Upper lobe of right lung (tissue), 1 donor: Measurements from ENCODE around the gene NR5A2. TPM values are rescaled to one million over a fixed set of nuclear protein-coding genes. Genes with fewer than 3 reads are reported as not detected.

ENCODE experiments used
- ATAC-seq: fragments of 200-7000 bp; cut with Tn5 transposase; one replicate; pipeline ENCODE4 v1.9.1; 2020; ENCODE audit warnings: mild to moderate bottlenecking, moderate library complexity
- DNase-seq: peaks from one replicate; pipeline ENCODE4 v3.0.0-alpha.2; 2020
- H3K27ac ChIP-seq: fragments of 200-600 bp; one replicate; pipeline ENCODE4 v1.8.0; 2022
- H3K27me3 ChIP-seq: fragments of 200-600 bp; one replicate; pipeline ENCODE4 v1.8.0; 2022; ENCODE audit warnings: mild to moderate bottlenecking
- H3K36me3 ChIP-seq: fragments of 200-600 bp; one replicate; pipeline ENCODE4 v1.8.0; 2022
- H3K4me1 ChIP-seq: fragments of 200-600 bp; one replicate; pipeline ENCODE4 v1.8.0; 2022
- H3K4me3 ChIP-seq: fragments of 200-600 bp; one replicate; pipeline ENCODE4 v1.8.0; 2022; ENCODE audit warnings: mild to moderate bottlenecking
- H3K9me3 ChIP-seq: fragments of 200-600 bp; one replicate; pipeline ENCODE4 v1.8.0; 2022
- intact Hi-C: fragments of 100-400 bp; cut with DNase I; formaldehyde crosslinking; loops from one replicate; pipeline ENCODE4 v1.11.0; 2022
- total RNA-seq: library from RNA; stranded (reverse); fragmentation: NEBNext Ultra II Directional; extraction: Animal tissue kit (Norgen Biotek cat#: 25700); gene quantifications from one replicate; pipeline ENCODE4 v1.2.1, GENCODE V29; 2021
- TF ChIP-seq, protein P1 (sequence below): fragments of 200-600 bp; IDR thresholded peaks from one replicate; pipeline ENCODE4 v1.8.0; 2022; ENCODE audit warnings: antibody characterized with exemption
- donor health status: DM: no; HTN: yes; CAD: no; lungs with severe emphysema.

Gene NR5A2
- total RNA-seq, 1 donor from 2014 or later: 8.1 TPM

DNA sequence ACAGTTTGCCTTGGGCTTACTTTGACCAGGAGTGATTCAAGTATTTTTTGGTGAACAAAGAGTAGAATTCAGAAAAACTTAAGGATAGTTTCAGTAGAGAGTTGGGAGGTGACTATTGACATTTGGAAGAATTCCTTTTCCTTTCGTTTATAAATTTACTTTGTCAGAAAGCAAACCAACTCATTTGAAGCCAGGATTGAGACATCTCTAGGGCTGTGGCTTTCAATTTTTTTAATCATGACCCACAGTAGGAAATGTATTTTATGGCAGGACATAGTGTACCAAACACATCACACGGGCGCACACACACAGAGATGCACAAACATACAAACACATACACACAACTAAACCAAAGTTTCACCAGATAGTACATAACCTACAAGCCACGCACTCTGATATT is 24.1 kb downstream of the NR5A2 start:
- intact Hi-C loops: no loop called here
- Histone ChIP-seq H3K27ac (no peak overlapping the region), H3K36me3 (no peaks in the 10 kb centered on the region), H3K4me3 (no peak overlapping the region), H3K27me3 (peaks cover 17% of the 10 kb centered on the region), H3K9me3 (no peaks in the 10 kb centered on the region), H3K4me1 (no peaks in the 10 kb centered on the region)
- DNase-seq: no peak
- no peak for ATAC-seq
- TF ChIP-seq, protein P1, sequence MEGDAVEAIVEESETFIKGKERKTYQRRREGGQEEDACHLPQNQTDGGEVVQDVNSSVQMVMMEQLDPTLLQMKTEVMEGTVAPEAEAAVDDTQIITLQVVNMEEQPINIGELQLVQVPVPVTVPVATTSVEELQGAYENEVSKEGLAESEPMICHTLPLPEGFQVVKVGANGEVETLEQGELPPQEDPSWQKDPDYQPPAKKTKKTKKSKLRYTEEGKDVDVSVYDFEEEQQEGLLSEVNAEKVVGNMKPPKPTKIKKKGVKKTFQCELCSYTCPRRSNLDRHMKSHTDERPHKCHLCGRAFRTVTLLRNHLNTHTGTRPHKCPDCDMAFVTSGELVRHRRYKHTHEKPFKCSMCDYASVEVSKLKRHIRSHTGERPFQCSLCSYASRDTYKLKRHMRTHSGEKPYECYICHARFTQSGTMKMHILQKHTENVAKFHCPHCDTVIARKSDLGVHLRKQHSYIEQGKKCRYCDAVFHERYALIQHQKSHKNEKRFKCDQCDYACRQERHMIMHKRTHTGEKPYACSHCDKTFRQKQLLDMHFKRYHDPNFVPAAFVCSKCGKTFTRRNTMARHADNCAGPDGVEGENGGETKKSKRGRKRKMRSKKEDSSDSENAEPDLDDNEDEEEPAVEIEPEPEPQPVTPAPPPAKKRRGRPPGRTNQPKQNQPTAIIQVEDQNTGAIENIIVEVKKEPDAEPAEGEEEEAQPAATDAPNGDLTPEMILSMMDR: no peak

- no peak overlapping the region for H3K4me3 ChIP-seq
- no peak overlapping the region for H3K27ac ChIP-seq
- no peaks in the 10 kb centered on the region for H3K9me3 ChIP-seq
- no peak for ATAC-seq
- peaks cover 6% of the 10 kb centered on the region for H3K27me3 ChIP-seq
- DNase-seq: no peak
- TF ChIP-seq, protein P1: no peak
- H3K36me3 ChIP-seq: no peaks in the 10 kb centered on the region
- intact Hi-C loops: no loop called here
- H3K4me1 ChIP-seq: no peaks in the 10 kb centered on the region
Observed at GRCh38 chr1:200053091-200053490, 25.6 kb downstream of the NR5A2 start.

- no peak for DNase-seq
- no peak for ATAC-seq
- no peak overlapping the region for H3K27ac ChIP-seq
- H3K27me3 ChIP-seq: peaks cover 6% of the 10 kb centered on the region
- intact Hi-C loops: no loop called here
- H3K4me1 ChIP-seq: no peaks in the 10 kb centered on the region
- H3K36me3 ChIP-seq: no peaks in the 10 kb centered on the region
- no peak overlapping the region for H3K4me3 ChIP-seq
- TF ChIP-seq, protein P1: no peak
- H3K9me3 ChIP-seq: no peaks in the 10 kb centered on the region
Observed at GRCh38 chr1:200053646-200054045, 26.1 kb downstream of the NR5A2 start.

- ATAC-seq: no peak
- no peak overlapping the region for H3K27ac ChIP-seq
Observed at GRCh38 chr1:200058341-200058740, 30.8 kb downstream of the NR5A2 start.

DNA sequence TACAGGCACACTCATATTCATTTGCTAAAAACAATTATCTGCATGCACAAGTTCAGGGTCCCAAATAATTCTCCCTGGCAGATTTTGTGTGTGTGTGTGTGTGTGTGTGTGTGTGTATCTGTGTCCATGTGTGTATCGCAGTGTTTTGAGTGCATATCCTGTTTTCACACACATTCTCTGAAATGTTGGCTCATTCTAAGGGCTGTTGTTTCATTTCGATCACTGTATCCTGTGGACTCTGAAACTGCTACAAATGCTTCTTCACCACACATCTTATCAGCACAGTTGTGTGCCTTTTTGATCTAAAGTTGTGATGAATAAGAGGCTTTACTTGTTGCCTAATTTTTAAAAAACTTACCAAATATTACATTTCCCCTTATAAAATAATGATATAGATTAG is 34.6 kb downstream of the NR5A2 start:
- no peaks in the 10 kb centered on the region for H3K27me3 ChIP-seq
- ATAC-seq: no peak
- H3K27ac ChIP-seq: no peak overlapping the region
- no peak for DNase-seq
- intact Hi-C loops: no loop called here
- no peak overlapping the region for H3K4me3 ChIP-seq
- no peaks in the 10 kb centered on the region for H3K9me3 ChIP-seq
- no peaks in the 10 kb centered on the region for H3K4me1 ChIP-seq
- TF ChIP-seq, protein P1: no peak
- no peaks in the 10 kb centered on the region for H3K36me3 ChIP-seq

More at GRCh38 chr1:200058341-200058740, 30.8 kb downstream of the NR5A2 start:
- TF ChIP-seq, protein P1: no peak
- no peak for DNase-seq
- no peaks in the 10 kb centered on the region for H3K9me3 ChIP-seq
- H3K4me3 ChIP-seq: no peak overlapping the region
- peaks cover 6% of the 10 kb centered on the region for H3K27me3 ChIP-seq
- H3K36me3 ChIP-seq: no peaks in the 10 kb centered on the region
- H3K4me1 ChIP-seq: no peaks in the 10 kb centered on the region
- intact Hi-C loops: no loop called here

DNA sequence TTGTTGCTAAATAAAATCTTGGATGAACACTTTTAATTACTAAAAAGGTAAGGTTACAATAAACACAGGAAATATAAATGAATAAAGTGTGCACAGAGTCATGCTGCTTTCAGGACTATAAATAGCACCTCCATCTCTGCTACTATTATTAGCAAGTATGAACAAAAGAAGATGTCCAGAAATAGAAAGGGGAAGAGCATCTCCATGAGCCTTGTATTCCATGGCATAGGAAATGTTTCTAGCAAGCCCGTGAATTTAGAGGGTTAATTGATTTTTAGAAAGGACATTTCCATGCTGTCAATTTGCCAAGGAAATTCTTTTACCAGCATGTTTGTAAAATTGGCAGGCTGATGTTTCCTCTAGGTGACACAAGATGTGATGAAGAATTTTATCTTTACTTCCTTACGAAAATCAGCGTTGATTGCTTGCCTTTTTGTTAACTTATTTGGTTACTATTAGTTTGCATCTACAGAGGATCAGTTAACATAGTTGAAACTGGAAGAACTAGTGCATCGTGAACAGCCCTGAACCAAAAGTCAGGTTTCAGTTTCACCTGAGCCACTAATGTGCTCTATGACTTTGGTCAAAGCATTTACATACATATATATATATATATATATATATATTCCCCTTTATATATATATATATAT is 45.3 kb downstream of the NR5A2 start:
- ATAC-seq: no peak

More for the DNA sequence above, 45.3 kb downstream of the NR5A2 start:
- no peak for DNase-seq
- intact Hi-C loops: no loop called here
- H3K27ac ChIP-seq: no peak overlapping the region
- peaks cover 4% of the 10 kb centered on the region for H3K4me1 ChIP-seq
- no peaks in the 10 kb centered on the region for H3K9me3 ChIP-seq
- no peak overlapping the region for H3K4me3 ChIP-seq
- TF ChIP-seq, protein P1: no peak
- no peaks in the 10 kb centered on the region for H3K27me3 ChIP-seq
- no peaks in the 10 kb centered on the region for H3K36me3 ChIP-seq
